Natural killer cell treated with Interleukin-12 subunit alpha and Interleukin-12 subunit beta and Interleukin-15 and Interleukin-18, amount 100 ng/mL, for 72 hours (primary cell): ENCODE results near the gene NPY4R2. TPM values are rescaled to one million over a fixed set of nuclear protein-coding genes. Genes with fewer than 3 reads are reported as not detected.
"Not testable (repeated sequence)": the region's sequence is repeated elsewhere in the genome, so short reads cannot be mapped to it uniquely, and the experiment has no call there.

Source experiments
- ATAC-seq, 2 donors: fragments of 150-1000 bp; cut with Tn5 transposase in 1 of 2; sonication (Bioruptor Pico), chemical (Tn5 transposase) in 1 of 2; 2 replicates each; pipeline ENCODE4 v1.10.0; 2021
- DNase-seq: peaks from one replicate; pipeline ENCODE4 v3.0.0; 2022; ENCODE audit warnings: low spot score
- H3K27ac Mint-ChIP-seq, 2 donors: 1 replicate in 1 of 2; 2 replicates in 1 of 2; pipeline ENCODE4 v1.8.0; 2022; ENCODE audit warnings: mixed read lengths in 2 of 2, mild to moderate bottlenecking in 1 of 2, moderate library complexity in 1 of 2
- H3K27me3 Mint-ChIP-seq, 2 donors: 1 replicate in 1 of 2; 2 replicates in 1 of 2; pipeline ENCODE4 v1.8.0; 2022; ENCODE audit warnings: mixed read lengths in 2 of 2
- H3K36me3 Mint-ChIP-seq: one replicate; pipeline ENCODE4 v1.8.0; 2022; ENCODE audit warnings: mixed read lengths
- H3K4me1 Mint-ChIP-seq, 2 donors: 1 replicate in 1 of 2; 2 replicates in 1 of 2; pipeline ENCODE4 v1.8.0; 2022; ENCODE audit warnings: low read depth in 2 of 2, mixed read lengths in 2 of 2, mild to moderate bottlenecking in 1 of 2
- H3K4me3 Mint-ChIP-seq: one replicate; pipeline ENCODE4 v1.8.0; 2022; ENCODE audit warnings: mixed read lengths
- H3K9me3 Mint-ChIP-seq: 2 replicates; pipeline ENCODE4 v1.8.0; 2022; ENCODE audit warnings: mixed read lengths
- total RNA-seq, 2 donors: library from RNA; stranded (reverse); gene quantifications; one replicate each; pipeline ENCODE4 v1.2.3, GENCODE V29; 2022

NPY4R2 gene
- total RNA-seq, result not detected

- not testable (repeated sequence) for ATAC-seq, H3K36me3 Mint-ChIP-seq, DNase-seq, H3K27ac Mint-ChIP-seq, H3K9me3 Mint-ChIP-seq, H3K4me3 Mint-ChIP-seq, H3K4me1 Mint-ChIP-seq, H3K27me3 Mint-ChIP-seq
Measured at GRCh38 chr10:47918475-47918874, at the start of gene NPY4R2. Gene NPY4R2 (plus strand): TSS chr10:47918662. CDS start chr10:47921988, 3,326 bp downstream.

- H3K36me3 Mint-ChIP-seq, H3K9me3 Mint-ChIP-seq, DNase-seq, H3K4me1 Mint-ChIP-seq, H3K4me3 Mint-ChIP-seq, H3K27ac Mint-ChIP-seq, ATAC-seq, H3K27me3 Mint-ChIP-seq: not testable (repeated sequence)
Measured at GRCh38 chr10:47870887-47871286, 47.6 kb upstream of the NPY4R2 start.

- H3K27ac Mint-ChIP-seq, ATAC-seq, H3K27me3 Mint-ChIP-seq, H3K36me3 Mint-ChIP-seq, H3K9me3 Mint-ChIP-seq, H3K4me1 Mint-ChIP-seq, DNase-seq, H3K4me3 Mint-ChIP-seq: not testable (repeated sequence)
Measured at GRCh38 chr10:47871485-47872180, 46.8 kb upstream of the NPY4R2 start.

- H3K4me3 Mint-ChIP-seq, H3K27me3 Mint-ChIP-seq, H3K27ac Mint-ChIP-seq, DNase-seq, H3K36me3 Mint-ChIP-seq, H3K4me1 Mint-ChIP-seq, H3K9me3 Mint-ChIP-seq, ATAC-seq: not testable (repeated sequence)
Measured at GRCh38 chr10:47872236-47872635, 46.2 kb upstream of the NPY4R2 start.

- H3K4me3 Mint-ChIP-seq, H3K4me1 Mint-ChIP-seq, H3K27ac Mint-ChIP-seq, H3K27me3 Mint-ChIP-seq, ATAC-seq, H3K9me3 Mint-ChIP-seq, H3K36me3 Mint-ChIP-seq, DNase-seq: not testable (repeated sequence)
Measured at GRCh38 chr10:47884239-47884638, 34.2 kb upstream of the NPY4R2 start.

GRCh38 chr10:47884934-47885333 lies 33.5 kb upstream of the NPY4R2 start:
- not testable (repeated sequence) for H3K27me3 Mint-ChIP-seq, ATAC-seq, H3K9me3 Mint-ChIP-seq, DNase-seq, H3K27ac Mint-ChIP-seq, H3K4me3 Mint-ChIP-seq, H3K36me3 Mint-ChIP-seq, H3K4me1 Mint-ChIP-seq

- not testable (repeated sequence) for ATAC-seq, H3K36me3 Mint-ChIP-seq, H3K9me3 Mint-ChIP-seq, H3K4me1 Mint-ChIP-seq, H3K27ac Mint-ChIP-seq, DNase-seq, H3K27me3 Mint-ChIP-seq, H3K4me3 Mint-ChIP-seq
Measured at GRCh38 chr10:47886356-47886755, 32.1 kb upstream of the NPY4R2 start.

GRCh38 chr10:47886827-47887226 lies 31.6 kb upstream of the NPY4R2 start:
- not testable (repeated sequence) for H3K9me3 Mint-ChIP-seq, DNase-seq, H3K36me3 Mint-ChIP-seq, H3K4me3 Mint-ChIP-seq, H3K4me1 Mint-ChIP-seq, H3K27me3 Mint-ChIP-seq, H3K27ac Mint-ChIP-seq
- peak in 1 of 2 donors; percentile 43 for ATAC-seq

GRCh38 chr10:47890737-47891136 lies 27.7 kb upstream of the NPY4R2 start:
- H3K27ac Mint-ChIP-seq, H3K9me3 Mint-ChIP-seq, H3K36me3 Mint-ChIP-seq, H3K4me3 Mint-ChIP-seq, DNase-seq, H3K4me1 Mint-ChIP-seq, ATAC-seq, H3K27me3 Mint-ChIP-seq: not testable (repeated sequence)

- ATAC-seq, result peak in 1 of 2 donors; percentile 15
- not testable (repeated sequence) for H3K4me3 Mint-ChIP-seq
Measured at GRCh38 chr10:47892494-47893261, 25.8 kb upstream of the NPY4R2 start.

GRCh38 chr10:47894571-47894970 lies 23.9 kb upstream of the NPY4R2 start:
- H3K36me3 Mint-ChIP-seq, H3K4me3 Mint-ChIP-seq, H3K4me1 Mint-ChIP-seq, DNase-seq, H3K9me3 Mint-ChIP-seq, H3K27me3 Mint-ChIP-seq, H3K27ac Mint-ChIP-seq: not testable (repeated sequence)
- peak; percentile 30 to 32 for ATAC-seq

More at GRCh38 chr10:47892494-47893261, 25.8 kb upstream of the NPY4R2 start:
- DNase-seq, H3K27me3 Mint-ChIP-seq, H3K4me1 Mint-ChIP-seq, H3K9me3 Mint-ChIP-seq, H3K36me3 Mint-ChIP-seq, H3K27ac Mint-ChIP-seq: not testable (repeated sequence)

GRCh38 chr10:47897813-47898212 lies 20.6 kb upstream of the NPY4R2 start:
- not testable (repeated sequence) for ATAC-seq, DNase-seq, H3K27ac Mint-ChIP-seq, H3K9me3 Mint-ChIP-seq, H3K27me3 Mint-ChIP-seq, H3K4me1 Mint-ChIP-seq, H3K4me3 Mint-ChIP-seq, H3K36me3 Mint-ChIP-seq

GRCh38 chr10:47909333-47909732 lies 9.1 kb upstream of the NPY4R2 start:
- not testable (repeated sequence) for H3K4me1 Mint-ChIP-seq, H3K27ac Mint-ChIP-seq, H3K4me3 Mint-ChIP-seq, H3K9me3 Mint-ChIP-seq, H3K36me3 Mint-ChIP-seq, DNase-seq, ATAC-seq, H3K27me3 Mint-ChIP-seq

GRCh38 chr10:47910486-47910885 lies 8.0 kb upstream of the NPY4R2 start:
- not testable (repeated sequence) for H3K4me1 Mint-ChIP-seq, DNase-seq, H3K4me3 Mint-ChIP-seq, ATAC-seq, H3K27ac Mint-ChIP-seq, H3K9me3 Mint-ChIP-seq, H3K27me3 Mint-ChIP-seq, H3K36me3 Mint-ChIP-seq
